LNCAP (cell line): ENCODE measurements around the gene RNF34.

Source experiments
- TF ChIP-seq, protein P1 (sequence below): fragments of 450-650 bp; IDR thresholded peaks from 2 replicates; pipeline ENCODE4 v1.5.1; 2017; ENCODE audit warnings: mild to moderate bottlenecking

RNF34 gene, protein sequence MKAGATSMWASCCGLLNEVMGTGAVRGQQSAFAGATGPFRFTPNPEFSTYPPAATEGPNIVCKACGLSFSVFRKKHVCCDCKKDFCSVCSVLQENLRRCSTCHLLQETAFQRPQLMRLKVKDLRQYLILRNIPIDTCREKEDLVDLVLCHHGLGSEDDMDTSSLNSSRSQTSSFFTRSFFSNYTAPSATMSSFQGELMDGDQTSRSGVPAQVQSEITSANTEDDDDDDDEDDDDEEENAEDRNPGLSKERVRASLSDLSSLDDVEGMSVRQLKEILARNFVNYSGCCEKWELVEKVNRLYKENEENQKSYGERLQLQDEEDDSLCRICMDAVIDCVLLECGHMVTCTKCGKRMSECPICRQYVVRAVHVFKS

GRCh38 chr12:121399391-121400331 is at the start of gene RNF34:
RNF34 (plus strand) TSS chr12:121400118; CDS start chr12:121400213, 95 bp downstream.
- TF ChIP-seq, protein P1, sequence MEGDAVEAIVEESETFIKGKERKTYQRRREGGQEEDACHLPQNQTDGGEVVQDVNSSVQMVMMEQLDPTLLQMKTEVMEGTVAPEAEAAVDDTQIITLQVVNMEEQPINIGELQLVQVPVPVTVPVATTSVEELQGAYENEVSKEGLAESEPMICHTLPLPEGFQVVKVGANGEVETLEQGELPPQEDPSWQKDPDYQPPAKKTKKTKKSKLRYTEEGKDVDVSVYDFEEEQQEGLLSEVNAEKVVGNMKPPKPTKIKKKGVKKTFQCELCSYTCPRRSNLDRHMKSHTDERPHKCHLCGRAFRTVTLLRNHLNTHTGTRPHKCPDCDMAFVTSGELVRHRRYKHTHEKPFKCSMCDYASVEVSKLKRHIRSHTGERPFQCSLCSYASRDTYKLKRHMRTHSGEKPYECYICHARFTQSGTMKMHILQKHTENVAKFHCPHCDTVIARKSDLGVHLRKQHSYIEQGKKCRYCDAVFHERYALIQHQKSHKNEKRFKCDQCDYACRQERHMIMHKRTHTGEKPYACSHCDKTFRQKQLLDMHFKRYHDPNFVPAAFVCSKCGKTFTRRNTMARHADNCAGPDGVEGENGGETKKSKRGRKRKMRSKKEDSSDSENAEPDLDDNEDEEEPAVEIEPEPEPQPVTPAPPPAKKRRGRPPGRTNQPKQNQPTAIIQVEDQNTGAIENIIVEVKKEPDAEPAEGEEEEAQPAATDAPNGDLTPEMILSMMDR, result no peak

DNA sequence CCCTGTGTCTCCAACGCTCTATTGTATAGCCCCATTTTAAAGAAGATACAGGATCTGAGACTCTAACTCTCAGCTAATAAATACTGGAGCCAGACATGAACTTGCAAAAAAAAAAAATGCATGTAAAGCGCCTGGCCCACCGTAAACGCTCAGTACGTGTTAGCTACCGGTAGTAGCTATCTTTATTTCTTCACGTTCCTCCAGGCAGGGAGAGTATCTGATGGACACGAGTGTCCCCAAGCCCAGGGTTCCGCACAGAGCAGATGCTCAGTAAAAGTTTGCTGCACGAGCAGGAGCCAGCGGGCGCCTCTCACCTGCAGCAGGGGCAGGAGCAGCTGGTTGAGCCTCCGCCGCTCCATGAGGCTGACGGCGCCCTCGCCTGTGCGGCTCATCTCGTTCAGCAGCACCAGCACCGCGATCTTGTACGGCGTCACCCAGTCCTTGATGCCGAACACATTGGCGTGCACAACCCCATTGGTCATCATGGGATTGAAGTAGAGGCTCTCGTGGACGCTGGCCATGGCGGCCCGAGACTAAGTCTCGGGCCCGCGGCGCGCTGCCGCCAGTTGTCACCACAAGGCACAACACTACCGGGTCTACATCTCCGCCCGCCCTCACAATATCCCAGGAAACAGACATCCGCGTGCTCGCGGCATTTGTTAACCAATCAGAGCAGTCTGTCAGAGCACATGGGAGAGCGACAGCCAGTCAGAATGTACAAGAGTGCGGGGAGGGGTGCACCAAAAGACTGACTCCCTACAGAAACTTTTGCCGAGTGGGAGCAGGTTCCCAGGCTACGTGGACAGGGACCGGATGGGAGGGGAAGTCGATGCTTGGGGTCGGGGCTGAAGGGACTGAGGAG is 47.9 kb upstream of the RNF34 start, which contains the start of gene ANAPC5:
Gene ANAPC5, minus strand, starts transcription at position 592 of the 862 bp plus-strand sequence. Its CDS starts 71 bp downstream, at position 521.
- TF ChIP-seq, protein P1, result no peak

DNA sequence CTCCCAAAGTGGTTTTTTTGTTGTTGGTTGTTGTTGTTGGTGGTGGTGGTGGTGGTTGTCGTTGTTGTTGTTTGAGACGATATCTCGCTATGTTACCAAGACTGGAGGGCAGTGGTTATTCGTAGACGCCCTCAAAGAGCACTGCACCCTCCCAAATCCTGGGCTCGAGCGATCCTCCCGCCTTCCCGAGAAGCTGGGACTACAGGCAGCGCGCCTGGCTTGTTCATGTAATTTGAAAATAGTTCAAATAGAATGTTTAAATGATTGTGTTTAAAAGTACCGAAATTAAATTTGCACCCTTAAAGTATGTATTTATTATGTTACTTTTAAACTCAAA is 47.3 kb upstream of the RNF34 start:
- TF ChIP-seq, protein P1, result no peak

GRCh38 chr12:121355818-121356217 is 44.1 kb upstream of the RNF34 start:
- TF ChIP-seq, protein P1, result no peak

DNA sequence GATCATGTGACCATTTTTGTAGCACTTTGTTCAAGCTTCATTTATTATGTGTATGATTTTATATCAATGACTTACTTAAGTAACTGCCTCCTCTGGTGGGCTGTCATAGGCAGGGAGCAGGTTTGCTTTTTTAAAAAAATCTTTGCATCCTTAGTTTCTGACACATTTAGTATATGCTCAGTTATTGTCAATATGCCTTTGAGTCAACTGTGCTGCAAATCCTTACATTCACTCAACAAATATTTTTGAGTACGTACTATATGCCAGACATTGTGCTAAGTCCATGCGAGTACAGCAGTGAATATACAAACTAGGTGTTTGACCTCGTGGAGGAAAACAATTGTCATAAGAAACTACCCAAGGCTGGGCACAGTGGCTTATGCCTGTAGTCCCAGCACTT is 43.3 kb upstream of the RNF34 start:
- TF ChIP-seq, protein P1, result no peak

GRCh38 chr12:121357331-121357730 is 42.6 kb upstream of the RNF34 start:
- TF ChIP-seq, protein P1, result no peak

GRCh38 chr12:121358073-121358472 is 41.8 kb upstream of the RNF34 start:
- TF ChIP-seq, protein P1, result no peak
